Activated T-helper 1 cell treated with anti-CD3 and anti-CD28 coated beads, Interleukin-2, amount 50 U/mL, for 16 hours (primary cell): ENCODE measurements around the gene LIF.
A peak's percentile ranks its signal among the peaks of the same experiment; 100 is the strongest.
"Not testable (repeated sequence)": the region's sequence is repeated elsewhere in the genome, so short reads cannot be mapped to it uniquely, and the experiment has no call there.

Source experiments
- DNase-seq, 2 donors: peaks; one replicate each; pipeline ENCODE4 v3.0.0-alpha.2; 2020; ENCODE audit warnings: low read depth in 1 of 2, low spot score in 1 of 2

Gene LIF

GRCh38 chr22:30228509-30229359 lies 17.8 kb downstream of the LIF start:
- DNase-seq: no peak

GRCh38 chr22:30227438-30228228 lies 18.9 kb downstream of the LIF start:
- DNase-seq: no peak

DNA sequence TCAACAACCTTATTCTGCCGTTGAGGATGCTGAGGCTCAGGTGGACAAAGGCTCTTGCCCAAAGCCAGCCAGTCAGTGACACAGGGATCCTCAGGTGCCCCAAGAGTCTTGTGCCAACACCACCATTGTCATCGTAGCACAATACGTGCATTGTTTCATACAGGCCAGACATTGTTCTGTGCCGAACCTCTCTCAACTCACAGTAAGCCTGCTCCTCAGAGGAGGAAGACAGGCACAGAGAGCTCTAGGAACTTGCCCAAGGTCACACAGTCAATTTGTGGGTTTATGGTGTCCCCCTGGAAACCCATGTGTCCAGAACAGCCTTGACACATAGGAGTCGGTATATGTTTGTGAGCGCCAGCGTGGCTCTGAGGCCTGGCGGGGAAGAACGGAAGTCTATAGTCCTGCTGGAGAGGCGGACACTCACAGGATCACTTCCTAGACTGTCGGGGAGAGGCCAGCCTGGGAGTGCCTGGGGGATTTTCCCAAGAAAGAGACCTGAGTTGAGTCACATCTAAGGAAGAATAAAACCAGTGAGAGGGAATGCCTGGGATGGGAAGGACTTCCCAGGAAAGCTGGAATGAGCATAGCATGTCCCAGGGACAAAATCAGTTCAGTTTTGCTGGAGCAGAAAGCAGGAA lies 20.2 kb downstream of the LIF start:
- no peak for DNase-seq

DNA sequence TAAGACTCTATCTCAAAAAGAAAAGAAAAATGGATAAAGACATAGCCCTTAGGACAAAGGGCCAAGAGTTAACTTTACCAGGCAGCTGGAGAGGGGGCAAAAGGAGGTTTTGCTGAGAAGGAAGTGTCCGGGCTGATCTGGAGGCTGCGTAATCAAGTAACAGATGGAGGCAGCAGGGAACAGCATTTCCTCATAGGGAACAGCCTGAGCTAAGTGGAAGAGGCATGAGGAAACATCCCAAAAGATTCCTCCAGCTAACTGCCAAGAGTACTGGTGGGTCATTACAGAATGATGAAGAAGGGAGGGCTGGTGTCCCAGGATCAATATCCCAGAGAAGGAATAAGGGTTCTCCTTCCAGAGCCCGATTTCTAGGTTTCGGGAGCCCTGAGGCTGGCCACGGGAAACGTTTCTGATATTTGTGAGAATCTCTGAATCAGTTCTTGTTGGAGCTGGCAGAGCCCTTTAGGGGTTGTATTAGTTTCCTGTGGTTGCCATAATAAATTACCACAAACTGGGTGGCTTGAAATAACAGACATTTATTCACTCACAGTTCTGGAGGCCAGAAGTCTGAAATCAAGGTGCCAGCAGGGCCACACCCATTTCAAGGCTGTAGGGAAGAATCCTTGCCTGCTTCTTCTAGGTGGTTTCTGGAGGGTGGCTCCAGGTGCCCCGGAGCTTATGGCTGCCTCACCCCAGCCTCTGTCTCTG lies 21.2 kb downstream of the LIF start:
- no peak for DNase-seq

- no peak for DNase-seq
Measured at GRCh38 chr22:30224161-30224857, 22.2 kb downstream of the LIF start.

GRCh38 chr22:30223303-30223702 lies 23.3 kb downstream of the LIF start:
- no peak for DNase-seq

GRCh38 chr22:30222321-30222720 lies 24.2 kb downstream of the LIF start:
- DNase-seq: no peak

DNA sequence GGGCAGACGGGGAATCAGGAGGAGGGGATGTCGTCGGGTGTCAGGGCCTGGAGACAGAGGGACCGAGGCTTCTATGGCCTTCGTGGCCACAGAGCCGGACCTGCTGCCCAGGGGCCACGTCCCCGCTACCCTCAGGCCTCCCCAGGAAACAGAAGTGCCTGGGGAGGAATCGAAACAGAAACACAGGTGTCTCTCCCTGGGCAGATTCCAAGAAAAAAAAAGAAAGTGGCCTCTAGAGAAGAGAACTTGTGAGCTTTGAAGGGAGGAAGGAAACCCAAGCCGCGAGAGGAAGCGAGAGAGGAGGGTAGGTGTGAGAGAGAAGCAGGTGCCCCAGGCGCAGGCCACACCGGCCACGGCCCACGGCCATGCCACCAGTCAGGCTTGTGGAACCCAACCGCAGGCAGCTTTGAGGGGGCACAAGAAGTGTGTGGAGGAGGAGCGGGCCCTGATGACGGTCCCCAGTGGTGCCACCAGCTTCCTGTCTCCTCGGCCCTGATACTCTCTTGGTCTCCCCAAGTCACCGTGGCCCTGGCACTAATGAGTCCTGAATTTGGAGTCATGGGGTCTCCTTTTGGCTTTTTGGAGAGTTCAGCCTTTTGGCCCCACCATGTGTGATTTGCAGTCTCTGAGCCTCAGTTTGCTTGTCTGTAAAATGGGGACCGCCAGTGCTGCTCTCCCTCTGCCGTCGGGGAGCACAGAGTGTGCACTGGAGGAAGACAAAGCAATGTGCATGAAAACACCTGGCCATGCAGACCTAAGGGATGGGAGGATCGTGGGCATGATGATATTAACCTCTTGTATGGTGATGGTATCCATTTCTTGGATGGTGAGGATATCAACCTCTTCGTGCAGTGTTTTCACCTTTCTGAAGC lies 25.2 kb downstream of the LIF start:
- peak in 1 of 2 donors; percentile 10 for DNase-seq

- DNase-seq: no peak
Measured at GRCh38 chr22:30220338-30221012, 26.1 kb downstream of the LIF start.

DNA sequence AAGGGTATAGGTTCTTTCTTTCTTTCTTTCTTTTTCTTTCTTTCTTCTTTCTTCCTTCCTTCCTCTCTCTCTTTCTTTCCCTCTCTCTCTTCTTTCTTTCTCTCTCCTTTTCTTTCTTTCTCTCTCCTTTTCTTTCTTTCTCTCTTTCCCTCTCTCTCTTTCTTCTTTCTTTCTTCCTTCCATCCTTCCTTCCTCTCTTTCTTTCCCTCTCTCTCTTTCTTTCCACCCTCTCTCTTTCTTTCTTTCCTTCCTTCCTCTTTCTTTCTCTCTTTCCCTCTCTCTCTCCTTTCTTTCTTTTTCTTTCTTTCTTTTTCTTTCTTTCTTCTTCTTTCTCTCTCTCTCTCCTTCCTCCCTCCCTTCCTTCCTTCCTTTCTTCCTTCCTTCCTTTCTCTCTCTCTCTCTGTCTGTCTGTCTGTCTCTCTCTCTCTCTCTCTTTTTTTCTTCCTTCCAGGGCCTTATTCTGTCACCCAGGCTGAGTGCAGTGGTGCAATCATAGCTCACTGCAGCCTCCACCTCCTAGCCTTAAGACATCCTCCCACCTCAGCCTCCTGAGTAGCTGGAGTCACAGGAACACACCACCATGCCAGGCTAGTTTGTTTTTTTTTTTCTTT lies 26.8 kb downstream of the LIF start:
- DNase-seq: no peak

DNA sequence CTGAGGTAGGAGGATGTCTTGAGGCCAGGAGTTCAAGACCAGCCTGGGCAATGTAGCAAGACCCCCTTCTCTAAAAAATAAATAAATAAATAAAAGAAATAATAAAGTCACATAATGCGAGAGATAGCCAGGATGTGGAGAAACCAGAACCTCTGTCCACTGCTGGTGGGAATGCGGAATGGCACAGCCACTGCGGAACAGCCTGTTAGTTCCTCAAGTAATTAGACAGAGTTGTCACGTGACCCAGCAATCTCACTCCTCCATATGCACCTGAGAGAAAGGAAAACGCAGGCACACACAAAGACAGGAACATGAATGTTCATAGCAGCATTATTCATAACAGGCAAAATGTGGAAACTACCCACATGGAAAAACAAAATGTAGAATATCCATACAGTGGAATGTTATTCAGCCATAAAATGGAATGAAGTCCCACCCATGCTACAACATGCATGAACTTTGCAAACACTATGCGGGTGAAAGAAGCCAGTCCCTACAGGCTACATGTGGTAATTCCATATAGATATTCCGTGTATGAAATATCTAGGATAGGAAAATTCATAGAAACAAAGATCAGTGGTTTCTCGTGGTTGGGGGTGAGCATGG lies 27.4 kb downstream of the LIF start:
- DNase-seq: no peak

DNA sequence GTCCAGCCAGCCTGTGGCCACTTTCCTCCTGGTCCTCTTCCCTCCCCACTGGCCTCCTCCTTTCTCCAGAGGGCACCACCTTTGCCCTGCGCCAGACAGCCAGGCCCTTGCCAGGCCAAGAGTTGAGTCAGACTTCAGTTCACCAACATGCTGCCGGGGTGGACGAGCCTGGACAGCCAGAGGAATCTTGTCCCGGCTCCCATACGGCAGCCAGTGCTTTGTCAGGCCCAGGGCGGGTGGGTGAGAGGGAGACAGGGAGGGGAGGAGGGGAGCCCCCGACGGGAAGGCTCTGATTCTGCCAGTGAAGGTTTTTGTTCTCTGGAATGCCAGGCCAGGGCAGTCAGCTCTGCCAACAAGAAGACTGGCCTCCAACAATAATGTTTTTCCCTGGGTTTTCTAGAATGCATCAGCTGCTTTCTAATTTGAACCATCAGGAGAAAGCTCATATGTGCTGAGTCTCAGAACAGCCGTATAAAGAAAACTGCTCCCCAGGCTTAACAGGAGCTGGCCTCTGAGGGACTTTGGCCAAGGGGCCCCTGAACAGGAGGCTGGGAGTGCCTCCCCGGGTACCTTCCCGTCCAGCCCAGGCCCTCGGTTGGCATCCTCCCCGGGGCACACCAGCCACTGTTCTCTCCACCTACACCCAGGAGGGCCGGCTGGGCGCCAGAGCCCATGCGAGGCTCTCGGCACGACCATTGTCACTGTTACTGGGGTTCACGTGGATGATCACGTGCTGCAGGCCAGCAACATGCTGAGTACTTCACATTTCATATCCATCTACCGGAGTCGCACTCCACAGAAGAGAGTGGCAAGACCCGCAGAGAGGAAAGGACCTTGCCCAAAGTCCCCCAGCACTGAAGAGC lies 28.6 kb downstream of the LIF start:
- DNase-seq: no peak

GRCh38 chr22:30216710-30217109 lies 29.8 kb downstream of the LIF start:
- DNase-seq: no peak

DNA sequence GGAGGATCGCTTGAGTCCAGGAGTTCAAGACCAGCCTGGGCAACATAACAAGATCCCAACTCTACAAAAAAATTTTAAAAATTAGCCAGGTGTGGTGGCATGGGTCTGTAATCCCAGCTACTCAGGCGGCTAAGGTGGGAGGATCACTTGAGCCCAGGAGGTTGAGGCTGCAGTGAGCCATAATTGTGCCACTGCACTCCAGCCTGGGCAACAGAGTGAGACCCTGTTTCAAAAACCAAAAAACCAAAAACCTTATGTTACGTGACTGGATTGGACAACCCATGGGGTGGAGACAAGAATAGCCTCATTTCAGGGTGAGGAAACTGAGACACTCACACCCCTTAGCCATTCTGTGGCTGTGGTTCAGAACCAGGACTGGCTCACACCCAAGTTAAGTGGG lies 30.3 kb downstream of the LIF start:
- not testable (repeated sequence) for DNase-seq

- no peak for DNase-seq
Measured at GRCh38 chr22:30214703-30215407, 31.7 kb downstream of the LIF start.

- DNase-seq: no peak
Measured at GRCh38 chr22:30212996-30213441, 33.5 kb downstream of the LIF start.
